Fibroblast of skin of left quadriceps (primary cell): ENCODE data around the gene SMARCE1.

Experiments used
- DNase-seq, 2 experiments: peaks; one replicate each; pipeline ENCODE4 v3.0.0-alpha.2; 2013; ENCODE audit warnings: low read depth in 2 of 2

The SMARCE1 gene

DNA sequence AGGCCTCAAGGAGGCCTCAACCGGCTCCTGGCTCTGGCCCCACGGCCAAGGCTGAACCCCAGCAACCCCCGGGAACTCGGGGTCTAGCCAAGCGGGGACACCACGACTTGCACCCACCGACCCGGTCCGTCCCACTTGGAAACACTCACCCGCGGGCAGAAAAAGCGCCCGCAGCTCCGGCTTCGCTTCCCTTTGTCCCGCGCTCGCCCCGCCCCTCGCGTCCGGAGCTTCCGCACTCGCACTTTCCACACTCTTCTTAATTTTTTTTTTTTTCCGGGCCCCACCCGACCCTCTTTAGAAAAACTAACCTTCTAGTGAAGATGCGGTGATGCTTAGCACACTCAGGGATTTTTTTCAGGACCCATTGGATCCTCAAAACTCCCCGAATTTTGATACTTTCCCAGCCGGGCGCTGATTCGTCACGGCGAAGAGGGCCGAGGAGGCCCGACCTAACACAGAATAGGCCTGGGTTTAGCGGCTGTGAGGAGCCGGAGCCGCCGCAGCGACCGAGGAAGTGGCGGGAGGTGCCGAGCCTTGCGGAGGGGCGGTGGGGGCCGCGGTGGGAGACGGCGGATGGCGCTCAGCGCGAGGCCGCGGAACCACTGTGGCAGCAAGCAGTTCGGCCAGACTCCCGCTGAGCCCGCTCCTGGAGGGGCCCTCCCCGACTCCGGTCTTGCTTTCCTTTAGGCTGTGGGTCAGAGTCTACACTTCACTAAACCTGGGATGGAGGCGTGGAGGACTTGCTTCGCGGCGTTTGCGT lies at the start of gene SMARCE1:
SMARCE1 (minus strand) TSS at position 195 of the 760 bp plus-strand sequence. CDS start 2,016 bp downstream, outside the sequence.
- DNase-seq = peak; percentile 59 to 68

DNA sequence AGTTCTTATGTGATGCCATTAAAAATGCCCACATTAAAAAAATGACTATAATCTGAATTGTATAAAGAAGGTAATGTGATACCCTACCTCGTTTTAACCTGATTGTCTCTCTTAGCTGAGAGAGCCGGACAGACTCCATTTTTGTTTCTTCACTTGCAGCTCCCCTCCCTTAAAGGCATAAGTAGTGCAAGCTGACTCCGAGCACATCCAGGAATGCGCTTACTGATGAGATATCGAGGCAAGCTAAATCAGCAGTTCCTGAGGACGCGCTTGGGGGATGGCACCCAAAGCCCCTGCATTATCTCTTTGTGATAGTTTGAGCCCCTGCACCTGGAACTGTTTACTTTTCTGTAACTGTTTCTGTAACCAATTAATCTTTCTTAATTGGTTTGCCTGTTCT lies 49.7 kb upstream of the SMARCE1 start:
- DNase-seq = no peak

DNA sequence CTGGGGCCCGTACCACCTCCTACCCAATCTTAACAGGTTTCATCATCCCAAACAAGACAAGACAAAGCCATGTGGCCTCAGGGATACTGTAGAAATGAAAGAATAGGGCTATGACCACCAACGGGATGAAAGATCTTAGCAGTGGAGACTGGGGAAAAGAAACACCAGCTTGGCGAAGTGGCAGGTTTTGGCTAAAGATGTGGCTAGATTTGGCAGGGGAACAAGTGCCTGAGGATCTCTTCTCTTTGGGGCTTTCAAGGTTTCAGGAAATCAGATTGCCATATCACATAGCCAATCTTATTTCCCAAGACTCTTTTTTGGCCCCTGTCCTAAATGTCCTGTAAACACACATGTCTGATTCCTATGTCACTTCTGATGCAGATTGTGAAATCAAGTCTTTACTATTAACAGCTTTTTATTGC lies 49.0 kb upstream of the SMARCE1 start:
- DNase-seq = no peak

DNA sequence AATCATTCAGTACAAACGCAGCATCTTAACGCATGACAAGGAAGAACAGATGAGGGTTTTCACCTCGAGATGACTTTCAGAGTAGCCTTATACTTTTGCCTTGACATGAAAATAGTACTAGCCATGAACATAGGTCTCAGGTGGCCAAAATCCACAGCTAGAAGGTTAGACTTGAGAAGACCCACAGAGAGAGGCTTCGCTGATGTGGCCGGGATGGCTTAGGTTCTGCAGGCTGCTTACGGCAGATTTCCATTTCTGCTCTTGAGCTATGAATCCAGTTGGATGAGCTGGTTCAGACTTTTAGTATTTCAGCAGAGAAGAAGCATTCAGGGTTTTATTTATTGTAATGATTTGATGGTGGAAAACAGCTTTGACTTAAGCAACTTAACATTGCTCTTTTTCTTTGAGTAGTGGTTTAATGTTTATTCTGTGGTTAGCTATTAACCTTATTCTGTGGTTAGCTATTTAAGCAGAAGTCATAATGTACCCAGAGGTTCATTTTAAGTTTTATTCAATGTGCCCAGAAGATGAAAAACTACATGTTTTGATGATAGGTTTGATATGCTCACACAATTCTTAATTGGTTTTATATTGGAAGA lies 48.4 kb upstream of the SMARCE1 start:
- no peak for DNase-seq

DNA sequence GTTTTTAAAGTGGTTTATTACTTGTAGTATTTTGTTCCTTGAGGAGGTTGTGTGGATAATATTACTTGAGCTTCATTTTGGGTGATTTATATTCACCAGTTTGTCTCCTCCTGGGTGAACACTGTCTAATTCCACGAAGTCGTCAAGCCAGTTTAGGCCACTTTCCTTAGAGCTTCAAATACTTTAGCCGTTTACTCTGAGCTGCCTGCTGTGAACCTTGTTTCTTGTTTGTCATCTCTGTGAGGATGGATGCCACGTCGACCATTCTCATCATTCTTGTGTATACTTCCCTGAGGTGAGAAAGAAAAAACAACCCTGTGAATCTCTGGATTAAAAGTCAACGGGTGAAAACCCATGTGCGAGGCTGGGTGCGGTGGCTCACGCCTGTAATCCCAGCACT lies 47.0 kb upstream of the SMARCE1 start:
- no peak for DNase-seq

DNA sequence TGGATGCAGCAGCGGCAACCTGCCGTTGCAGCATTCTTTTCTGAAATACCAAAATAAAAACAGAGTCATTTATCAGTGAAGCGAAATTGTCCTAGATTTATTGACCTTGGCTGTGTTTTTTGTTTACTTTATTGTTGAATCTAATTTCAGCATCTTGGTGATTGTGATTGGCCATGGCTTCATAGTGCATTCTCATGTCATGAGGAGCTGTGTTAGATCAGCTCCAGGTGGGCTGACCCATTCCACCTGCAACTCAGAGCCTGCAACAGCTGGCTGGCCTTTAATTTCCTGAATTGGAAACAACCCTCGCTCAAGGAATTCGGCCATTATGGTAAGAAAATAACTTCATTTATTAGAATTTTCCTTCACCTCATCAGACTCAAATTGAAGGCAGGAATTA lies 39.5 kb upstream of the SMARCE1 start:
- no peak for DNase-seq

DNA sequence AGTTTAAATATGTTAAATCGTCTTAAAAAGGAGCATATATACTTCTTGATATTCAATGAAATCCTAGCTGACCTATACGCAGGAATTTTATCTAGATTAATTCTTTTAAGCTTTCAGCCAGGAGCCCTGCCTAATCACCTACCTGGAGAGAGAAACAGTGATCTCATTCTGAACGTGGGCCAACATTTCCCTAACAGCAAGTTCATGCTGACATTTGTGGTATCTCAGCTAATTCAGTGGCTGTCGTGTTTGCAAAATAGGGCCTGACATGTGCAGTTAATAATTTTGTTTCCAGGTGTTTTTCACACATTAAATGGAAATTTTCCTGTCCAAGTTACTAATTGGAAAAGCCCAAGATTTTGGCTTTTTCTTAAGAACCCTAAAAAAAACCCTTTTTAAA lies 38.6 kb upstream of the SMARCE1 start:
- no peak for DNase-seq

DNA sequence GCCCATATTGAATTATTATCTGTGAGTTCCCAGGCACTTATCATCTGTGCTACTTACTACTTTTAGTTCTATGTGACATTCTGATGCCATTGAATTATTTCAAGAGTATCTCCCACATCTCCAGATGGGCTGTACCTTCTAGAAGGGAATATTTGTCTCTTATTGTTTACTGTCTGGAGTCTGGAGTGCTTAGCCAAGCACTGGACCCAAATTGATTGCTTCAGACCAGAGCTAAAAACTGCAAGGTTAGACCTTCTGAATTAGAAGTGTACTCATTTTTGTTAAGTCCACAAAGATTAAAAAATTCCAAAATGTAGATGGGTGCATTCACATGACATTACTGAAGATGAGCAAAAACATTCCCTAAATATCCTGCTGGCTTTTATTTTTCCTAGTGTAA lies 33.4 kb upstream of the SMARCE1 start:
- DNase-seq = no peak

DNA sequence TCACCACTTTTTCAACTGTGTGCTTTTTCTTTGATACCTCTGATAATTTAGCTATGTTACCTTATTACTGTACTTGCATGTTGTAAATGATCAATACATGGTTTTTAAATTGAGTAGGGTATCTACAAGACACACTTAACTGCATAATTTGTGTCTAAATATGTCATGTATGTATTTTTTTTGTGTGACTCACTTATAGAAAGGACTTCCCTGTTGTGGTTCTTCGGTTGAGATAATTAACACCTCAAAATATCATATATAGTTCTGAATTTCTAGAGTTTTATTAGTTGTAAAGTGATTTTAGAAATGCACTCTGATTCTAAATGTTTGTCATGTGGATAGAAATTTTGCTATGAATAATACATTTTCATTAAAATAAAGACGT lies 31.9 kb upstream of the SMARCE1 start:
- no peak for DNase-seq

DNA sequence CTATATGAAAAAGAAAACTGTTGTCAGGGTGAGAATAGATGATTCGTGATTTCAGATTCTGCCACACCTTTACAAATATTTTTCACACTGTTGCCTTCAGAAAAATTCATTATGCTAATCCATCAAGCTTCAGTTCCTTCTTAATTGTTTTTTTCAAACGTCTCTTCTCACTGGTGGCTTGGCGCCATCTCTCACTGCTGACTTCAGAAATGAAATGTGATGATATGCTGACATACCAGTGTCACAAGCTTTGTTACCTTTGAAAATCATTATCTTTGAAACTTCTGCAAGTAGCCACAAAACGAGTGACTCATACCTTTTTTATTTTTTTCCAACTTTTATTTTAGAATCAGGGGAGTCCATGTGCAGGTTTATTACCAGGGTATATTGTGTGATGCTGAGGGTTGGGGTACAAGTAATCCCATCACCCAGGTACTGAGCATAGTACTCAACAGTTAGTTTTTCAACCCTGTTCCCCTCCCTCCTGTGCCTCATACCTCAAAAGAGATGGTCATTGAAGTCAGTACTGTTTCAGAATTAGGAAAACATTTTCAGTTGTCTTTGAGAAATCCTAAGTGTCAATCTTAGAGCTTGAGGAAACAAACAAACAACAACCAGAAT lies 31.4 kb upstream of the SMARCE1 start:
- DNase-seq = no peak

DNA sequence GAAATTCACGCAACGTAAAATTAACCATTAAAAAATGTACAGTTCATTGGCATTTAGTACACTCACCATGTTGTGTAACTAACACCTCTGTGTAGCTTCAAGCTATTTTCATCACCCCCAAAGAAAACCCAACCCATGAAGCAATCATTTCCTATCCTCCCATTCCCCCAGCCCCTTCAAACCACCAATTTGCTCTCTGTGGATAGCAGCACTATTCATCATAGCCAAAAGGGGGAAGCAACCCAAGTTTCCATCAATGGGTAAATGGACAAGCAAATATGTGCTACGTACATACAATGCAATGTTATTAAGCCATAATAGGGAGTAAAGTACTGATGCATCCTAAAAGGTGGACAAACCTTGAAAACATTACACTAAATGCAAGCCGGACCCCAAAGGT lies 28.3 kb upstream of the SMARCE1 start:
- no peak for DNase-seq

DNA sequence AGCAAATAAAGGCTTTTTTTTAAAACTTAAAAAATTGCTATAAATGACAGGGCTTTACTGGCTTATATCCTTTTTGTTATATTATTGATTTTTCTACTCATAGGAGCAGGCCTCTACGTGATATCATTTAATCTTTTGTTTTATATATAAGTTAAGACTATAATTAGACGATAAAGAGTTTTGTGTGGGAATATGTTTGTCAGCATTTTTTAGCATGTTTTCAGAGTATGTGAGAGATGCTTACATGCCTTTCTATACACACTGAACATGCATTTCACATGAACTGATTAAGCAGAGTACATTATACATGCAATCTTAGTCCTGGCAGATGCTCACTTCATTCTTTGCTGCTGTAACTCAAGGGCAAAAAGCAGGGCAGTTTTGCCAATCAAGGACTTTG lies 25.0 kb upstream of the SMARCE1 start:
- no peak for DNase-seq

DNA sequence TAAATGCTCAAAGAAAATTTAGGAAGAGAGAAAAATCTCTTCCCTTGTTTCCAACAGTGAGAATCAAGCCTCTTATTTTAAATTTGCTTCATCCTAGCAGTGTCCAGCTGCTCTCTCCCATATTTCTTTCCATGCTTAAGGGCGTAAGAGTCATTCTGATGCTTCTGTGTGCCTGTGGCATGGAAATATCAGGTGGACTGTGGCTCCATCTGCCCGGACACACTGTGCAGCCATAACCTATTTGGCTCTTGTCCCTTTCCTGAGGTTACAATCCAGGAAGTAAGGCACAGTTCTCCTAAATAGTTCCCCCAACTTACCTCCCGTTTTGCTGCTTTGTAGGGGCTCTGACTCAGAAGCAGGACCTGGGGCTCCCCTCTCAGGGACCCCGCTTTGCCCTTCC lies 23.7 kb upstream of the SMARCE1 start:
- DNase-seq = no peak

DNA sequence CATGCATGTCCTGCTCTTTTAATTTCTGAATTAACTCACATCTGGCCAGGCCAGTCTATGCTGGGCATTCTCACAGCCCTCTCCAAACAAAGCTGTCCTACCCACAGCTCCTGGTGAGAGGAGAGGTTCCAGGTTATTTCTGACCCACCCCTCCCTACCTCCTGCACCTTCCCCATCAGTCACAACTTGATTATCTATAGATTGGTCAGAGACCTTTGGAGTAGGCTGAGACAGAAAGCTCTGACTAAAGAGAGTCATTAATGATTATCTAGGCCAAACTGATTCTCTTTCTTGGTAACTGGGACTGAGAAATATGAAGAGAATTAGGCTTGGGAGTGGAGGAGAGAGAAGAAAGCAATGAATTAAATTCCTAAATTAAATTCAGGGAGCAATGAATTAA lies 18.7 kb upstream of the SMARCE1 start:
- DNase-seq = no peak

DNA sequence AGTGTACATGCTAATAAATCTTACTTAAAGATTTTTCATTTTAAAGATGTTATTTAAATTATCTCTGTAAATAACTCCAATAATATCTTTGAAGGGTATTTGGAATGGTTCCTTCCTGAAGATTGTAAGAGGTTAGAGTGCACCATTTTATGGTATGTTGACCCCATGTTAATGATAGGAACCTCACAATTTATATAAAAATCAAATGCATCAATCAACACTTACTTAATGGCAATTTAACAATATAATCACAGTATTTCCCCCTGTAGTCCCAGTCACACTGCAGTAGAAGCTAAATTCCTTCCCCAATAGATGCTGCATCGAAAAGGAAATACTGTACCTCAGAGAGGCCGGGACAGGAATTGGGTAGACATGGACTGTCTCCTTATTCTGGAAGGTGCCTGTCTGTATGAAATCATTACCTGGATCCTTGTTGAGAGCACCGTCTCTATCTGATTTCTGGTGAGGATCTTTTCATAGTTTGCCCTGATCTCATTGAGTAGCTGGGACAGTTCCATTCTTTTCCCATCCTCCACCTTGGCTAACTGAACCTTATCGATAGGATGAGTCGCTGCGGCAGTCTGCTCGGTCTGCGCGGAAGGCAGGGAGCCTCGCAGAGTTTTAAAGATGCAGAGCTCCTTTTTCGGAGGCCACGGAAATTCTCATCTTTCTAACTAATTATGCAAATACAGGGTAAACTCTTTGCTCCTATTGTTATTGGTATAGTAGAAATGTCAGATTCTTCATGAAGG lies 17.1 kb upstream of the SMARCE1 start, which contains the start of gene KRT222:
KRT222 (minus strand) TSS at position 596 of the 752 bp plus-strand sequence; CDS start at position 518, 78 bp downstream.
- DNase-seq = no peak

DNA sequence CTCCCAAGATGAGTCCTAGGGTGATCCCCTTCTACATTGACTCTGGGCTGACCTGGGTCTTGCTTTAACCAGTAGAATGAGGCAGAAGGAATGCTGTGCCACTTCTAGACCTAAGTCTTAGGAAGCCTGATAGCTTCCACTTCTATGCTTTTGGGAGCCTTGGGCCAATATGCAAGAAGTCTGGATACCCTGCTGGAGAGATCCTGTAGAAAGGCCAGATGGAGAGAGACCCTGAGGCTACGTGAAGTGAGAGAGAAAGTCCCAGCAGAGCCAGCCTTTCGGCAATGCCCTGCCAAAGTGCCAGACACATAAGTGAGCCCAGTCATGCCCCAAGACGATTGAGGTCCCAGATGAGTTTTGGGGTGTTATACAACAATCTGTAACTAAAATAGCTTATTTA lies 15.6 kb upstream of the SMARCE1 start:
- DNase-seq = no peak

DNA sequence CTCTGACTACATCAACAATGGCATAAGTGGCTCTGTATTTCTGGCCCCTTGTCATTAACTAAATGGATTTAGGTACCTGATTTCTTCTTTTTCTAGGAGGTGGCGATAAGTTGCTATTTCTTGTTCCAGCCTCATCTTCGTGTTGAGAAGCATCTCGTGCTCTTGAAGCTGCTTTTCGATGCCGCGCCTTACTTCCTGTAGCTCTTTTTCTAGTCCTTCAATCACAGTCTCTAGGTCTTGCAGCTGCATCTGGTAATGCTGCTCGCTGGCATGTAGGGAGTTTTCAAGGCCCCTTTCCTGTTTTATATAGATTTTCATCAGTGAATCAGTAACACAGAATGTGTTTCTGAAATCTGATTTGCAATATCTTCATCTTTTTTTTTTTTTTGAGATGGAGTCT lies 12.3 kb upstream of the SMARCE1 start:
- no peak for DNase-seq

DNA sequence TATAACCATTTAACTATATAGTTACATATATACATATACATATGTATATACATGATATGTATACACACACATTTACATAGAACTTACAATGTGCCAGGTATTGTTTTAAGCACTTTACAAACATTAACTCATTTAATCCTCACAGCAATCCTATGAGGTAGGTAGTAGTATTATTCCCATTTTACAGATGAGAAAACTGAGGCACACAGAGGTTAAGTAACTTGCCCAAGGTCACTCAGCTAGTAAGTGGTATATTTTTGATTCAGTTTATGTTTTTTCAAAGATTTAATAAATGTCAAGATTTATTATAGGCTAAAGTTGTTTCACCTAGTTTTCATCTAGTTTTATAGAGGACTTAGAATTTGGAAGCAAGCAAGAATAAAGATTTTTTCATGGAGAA lies 10.8 kb upstream of the SMARCE1 start:
- DNase-seq = no peak

DNA sequence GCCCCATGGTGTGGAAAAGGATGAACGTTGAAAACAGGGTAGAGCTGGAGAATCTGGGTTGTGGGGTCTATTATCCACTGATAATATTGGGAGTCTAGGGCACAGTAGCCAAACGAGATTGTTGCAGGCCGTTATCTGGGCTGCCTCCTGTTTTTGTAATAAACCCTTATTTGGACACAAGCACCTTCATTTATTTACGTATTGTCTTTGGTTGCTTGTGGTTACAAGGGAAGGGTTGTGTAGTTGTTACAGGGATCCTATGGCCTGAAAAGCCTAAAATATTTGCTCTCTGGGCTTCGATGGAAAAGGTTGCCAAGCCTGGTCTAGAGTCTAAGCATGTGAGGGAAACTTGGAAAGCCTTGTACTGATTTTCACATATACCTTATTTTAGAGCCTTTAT lies 4.3 kb upstream of the SMARCE1 start:
- DNase-seq = no peak

DNA sequence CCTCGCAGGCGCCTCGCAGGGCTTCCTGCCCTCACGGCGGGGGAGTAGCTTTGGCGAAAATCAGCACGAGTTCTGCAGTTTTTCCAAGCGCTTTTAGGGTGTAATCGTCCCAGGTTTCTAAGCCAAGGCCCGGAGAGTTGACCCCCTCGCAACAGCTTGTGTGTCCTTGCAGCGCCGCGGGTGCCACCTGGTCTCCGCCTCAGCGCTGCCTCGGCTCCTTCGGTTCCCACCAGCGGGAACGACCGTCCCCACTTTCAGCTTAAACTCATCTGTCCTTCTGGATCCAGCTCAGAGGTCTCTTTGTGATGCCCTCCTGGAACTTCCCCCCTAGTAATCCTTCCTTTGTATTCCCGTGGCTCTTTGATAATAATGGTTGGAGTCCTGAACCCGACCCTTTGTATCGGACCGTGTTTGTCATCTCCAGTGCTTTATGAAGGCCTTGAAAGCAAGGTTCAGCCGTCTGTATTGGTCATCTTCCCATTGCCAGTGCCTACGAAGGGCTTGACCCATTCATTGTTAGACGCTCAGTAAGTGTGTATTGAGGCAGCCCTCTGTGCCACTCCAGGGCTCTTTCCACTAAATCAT lies 858 bp upstream of the SMARCE1 start:
- no peak for DNase-seq

DNA sequence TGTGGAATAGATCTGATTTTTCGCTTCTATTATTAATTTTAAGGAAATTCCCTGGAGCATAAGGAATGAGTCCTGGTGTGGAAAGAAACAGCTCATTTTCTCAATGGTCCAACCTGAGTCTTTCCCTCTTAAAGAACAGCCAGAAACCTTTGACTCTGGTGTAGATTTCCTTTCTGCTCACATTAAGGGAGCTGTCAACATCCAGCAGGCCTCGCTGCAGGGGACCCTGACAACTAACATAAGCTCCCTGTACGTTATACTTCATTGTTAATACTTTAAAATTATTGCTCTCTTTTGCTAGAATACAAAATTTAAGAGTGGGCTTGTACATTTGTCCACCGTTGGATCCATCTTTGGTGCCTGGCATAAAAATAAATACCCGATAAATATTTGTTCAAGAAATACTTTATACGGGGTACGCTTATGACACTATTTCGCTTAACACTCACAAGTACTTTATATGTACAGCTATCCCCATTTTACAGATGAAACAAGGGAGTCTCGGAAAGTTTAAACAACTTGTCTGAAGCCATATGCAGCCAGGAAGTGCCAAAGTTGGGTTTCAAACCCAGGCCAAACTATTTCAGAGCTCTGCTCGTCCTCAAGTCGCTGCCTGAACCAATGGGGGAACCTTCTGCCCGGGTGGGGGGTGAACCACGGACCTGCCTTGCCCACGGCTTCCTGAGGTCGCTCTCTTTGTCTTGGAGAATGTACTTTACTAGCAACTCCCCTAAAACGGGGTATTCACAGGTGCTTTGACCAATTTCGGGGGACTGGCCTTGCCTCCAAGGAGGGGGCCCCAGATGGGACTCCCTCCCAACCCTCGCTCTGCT lies 611 bp downstream of the SMARCE1 start:
- no peak for DNase-seq
